ENCODE measurements around the gene PRR19.

- no peak for TF ChIP-seq REST (IDR thresholded peaks at IDR 0.05; ENCODE audit: low read depth)
- TF ChIP-seq SRF (IDR thresholded peaks at IDR 0.05; ENCODE audit: low read depth) = no peak
- no peak for TF ChIP-seq CEBPB (IDR thresholded peaks at IDR 0.05; ENCODE audit: low read depth)
- TF ChIP-seq CTCF (IDR thresholded peaks at IDR 0.05 in 2 of 3, conservative IDR thresholded peaks at IDR 0.05 in 1 of 3; ENCODE audit: borderline replicate concordance in 1 of 3, insufficient read depth in 1 of 3, low read depth in 2 of 3, low read length in 2 of 3) = no peak
- TF ChIP-seq EZH2 (IDR thresholded peaks at IDR 0.05) = no peak
- no peak for TF ChIP-seq ZNF274 (IDR thresholded peaks at IDR 0.05; ENCODE audit: low read depth, low read length)
- no peak for TF ChIP-seq POLR2A (IDR thresholded peaks at IDR 0.05; ENCODE audit: borderline replicate concordance, extremely low read depth, insufficient read depth, insufficient read length)
- no peak for TF ChIP-seq JUND (IDR thresholded peaks at IDR 0.05)
- no peak for TF ChIP-seq YY1 (IDR thresholded peaks at IDR 0.05; ENCODE audit: extremely low read depth, insufficient replicate concordance, low read depth, low read length)
- TF ChIP-seq ZBTB33 (IDR thresholded peaks at IDR 0.05; ENCODE audit: extremely low read depth, insufficient replicate concordance, low read length) = no peak
- no peak for TF ChIP-seq SP1 (IDR thresholded peaks at IDR 0.05; ENCODE audit: low read depth)
- no peak for TF ChIP-seq FOSL1 (IDR thresholded peaks at IDR 0.05; ENCODE audit: low read depth)
Measured at GRCh38 chr19:42282819-42283187, 19.1 kb upstream of the PRR19 start.

Measured in HCT116 (cell line).